ENCODE results near the gene BCO1.

DNA sequence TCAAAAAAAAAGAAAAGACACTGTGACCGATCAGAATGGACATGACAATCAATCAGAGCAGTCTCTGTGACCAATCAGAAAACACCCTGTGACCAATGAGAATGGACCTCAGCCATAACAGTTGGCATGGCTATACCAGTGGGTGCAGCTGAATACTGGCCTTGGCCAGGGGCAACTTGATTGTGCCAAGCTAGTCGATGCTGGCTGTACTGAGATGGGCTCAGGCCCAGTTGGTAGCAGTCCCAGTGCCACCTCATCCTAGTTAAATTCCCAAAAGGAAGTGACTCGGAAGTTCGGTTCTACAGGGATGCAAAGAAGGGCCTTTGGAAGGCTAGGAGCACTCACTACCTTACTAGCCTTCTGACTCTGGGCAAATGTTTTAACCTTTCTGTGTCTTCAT lies 37.2 kb upstream of the BCO1 start:
- TF ChIP-seq, protein P1, sequence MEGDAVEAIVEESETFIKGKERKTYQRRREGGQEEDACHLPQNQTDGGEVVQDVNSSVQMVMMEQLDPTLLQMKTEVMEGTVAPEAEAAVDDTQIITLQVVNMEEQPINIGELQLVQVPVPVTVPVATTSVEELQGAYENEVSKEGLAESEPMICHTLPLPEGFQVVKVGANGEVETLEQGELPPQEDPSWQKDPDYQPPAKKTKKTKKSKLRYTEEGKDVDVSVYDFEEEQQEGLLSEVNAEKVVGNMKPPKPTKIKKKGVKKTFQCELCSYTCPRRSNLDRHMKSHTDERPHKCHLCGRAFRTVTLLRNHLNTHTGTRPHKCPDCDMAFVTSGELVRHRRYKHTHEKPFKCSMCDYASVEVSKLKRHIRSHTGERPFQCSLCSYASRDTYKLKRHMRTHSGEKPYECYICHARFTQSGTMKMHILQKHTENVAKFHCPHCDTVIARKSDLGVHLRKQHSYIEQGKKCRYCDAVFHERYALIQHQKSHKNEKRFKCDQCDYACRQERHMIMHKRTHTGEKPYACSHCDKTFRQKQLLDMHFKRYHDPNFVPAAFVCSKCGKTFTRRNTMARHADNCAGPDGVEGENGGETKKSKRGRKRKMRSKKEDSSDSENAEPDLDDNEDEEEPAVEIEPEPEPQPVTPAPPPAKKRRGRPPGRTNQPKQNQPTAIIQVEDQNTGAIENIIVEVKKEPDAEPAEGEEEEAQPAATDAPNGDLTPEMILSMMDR (IDR thresholded peaks at IDR 0.05 in 4 of 5, conservative IDR thresholded peaks at IDR 0.05 in 1 of 5): no peak
- TF ChIP-seq POLR2A (IDR thresholded peaks at IDR 0.05): no peak

Measured in gastrocnemius medialis (tissue), 4 donors.